Osteoblast (primary cell): Measurements from ENCODE around the gene GLYR1. TPM values are rescaled to one million over a fixed set of nuclear protein-coding genes. Genes with fewer than 3 reads are reported as not detected.

ENCODE experiments used
- DNase-seq: peaks from one replicate; pipeline ENCODE4 v3.0.0; 2011; ENCODE audit warnings: low spot score, mixed read lengths; ENCODE audit not compliant: insufficient read length; ENCODE audit errors: missing footprints
- H2AFZ ChIP-seq: 2 replicates; pipeline ENCODE4 v1.6.0; 2011; ENCODE audit warnings: mild to moderate bottlenecking, low read length
- H3K27ac ChIP-seq: 2 replicates; pipeline ENCODE4 v1.5.1; 2011; ENCODE audit warnings: mild to moderate bottlenecking, low read depth, low read length, moderate library complexity
- H3K27me3 ChIP-seq: 2 replicates; pipeline ENCODE4 v1.6.0; 2012; ENCODE audit warnings: mild to moderate bottlenecking, control low read depth, inconsistent platforms, low read length, moderate library complexity; ENCODE audit not compliant: insufficient read depth
- H3K36me3 ChIP-seq: 2 replicates; pipeline ENCODE4 v1.5.1; 2011; ENCODE audit warnings: mild to moderate bottlenecking, low read length, control low read depth, moderate library complexity; ENCODE audit not compliant: insufficient read depth
- H3K4me1 ChIP-seq: 2 replicates; pipeline ENCODE4 v1.5.1; 2011; ENCODE audit warnings: mild to moderate bottlenecking, low read length, control low read depth, moderate library complexity; ENCODE audit not compliant: insufficient read depth
- H3K4me2 ChIP-seq: 2 replicates; pipeline ENCODE4 v1.6.0; 2011; ENCODE audit warnings: mild to moderate bottlenecking, low read length; ENCODE audit not compliant: insufficient read depth
- H3K4me3 ChIP-seq: fragments of 200-600 bp; sonication (generic); 3 replicates; pipeline ENCODE4 v1.5.1; 2012; ENCODE audit warnings: mild to moderate bottlenecking, low read length, inconsistent platforms; ENCODE audit not compliant: insufficient read depth
- H3K79me2 ChIP-seq: 2 replicates; pipeline ENCODE4 v1.6.0; 2012; ENCODE audit warnings: mild to moderate bottlenecking, low read length, control low read depth, inconsistent platforms; ENCODE audit not compliant: insufficient read depth
- H3K9me3 ChIP-seq: 2 replicates; pipeline ENCODE4 v1.5.1; 2011; ENCODE audit warnings: low read depth, low read length, control low read depth
- H4K20me1 ChIP-seq: 2 replicates; pipeline ENCODE4 v1.6.0; 2012; ENCODE audit warnings: mild to moderate bottlenecking, low read length, control low read depth; ENCODE audit not compliant: insufficient read depth
- CTCF ChIP-seq: IDR thresholded peaks from 2 replicates; pipeline ENCODE4 v1.5.1; 2011; ENCODE audit warnings: mild to moderate bottlenecking, low read depth, low read length, moderate library complexity; ENCODE audit errors: extremely low read depth
- total RNA-seq: library from RNA; depleted of rRNA; stranded (reverse); fragments of >200 nt; gene quantifications from 2 replicates; pipeline ENCODE4 v1.2.3, GENCODE V29; 2012

GLYR1 gene
- total RNA-seq, 1 donor, result 48.1 TPM

GRCh38 chr16:4765511-4766474, 81.3 kb downstream of the GLYR1 start:
- Histone ChIP-seq H3K4me2 (peak overlapping the region; percentile 80), H2AFZ (peak overlapping the region; percentile 83), H3K4me1 (peaks cover 20% of the 10 kb centered on the region), H3K9me3 (no peaks in the 10 kb centered on the region), H3K27me3 (no peaks in the 10 kb centered on the region), H3K79me2 (peaks cover 34% of the 10 kb centered on the region), H3K27ac (peak overlapping the region; percentile 83), H4K20me1 (peaks cover 4% of the 10 kb centered on the region), H3K4me3 (peak overlapping the region; percentile 99), H3K36me3 (peaks cover 37% of the 10 kb centered on the region)
- TF ChIP-seq CTCF, result no peak
- peak; percentile 79 for DNase-seq

- Histone ChIP-seq H3K4me3 (no peak overlapping the region), H2AFZ (no peak overlapping the region), H3K4me2 (no peak overlapping the region), H3K36me3 (peaks cover 55% of the 10 kb centered on the region), H3K27ac (no peak overlapping the region), H3K27me3 (no peaks in the 10 kb centered on the region), H3K4me1 (peaks cover 16% of the 10 kb centered on the region), H3K9me3 (no peaks in the 10 kb centered on the region), H3K79me2 (peaks cover 34% of the 10 kb centered on the region), H4K20me1 (peaks cover 9% of the 10 kb centered on the region)
- peak; percentile 3 for DNase-seq
- no peak for TF ChIP-seq CTCF
Measured at GRCh38 chr16:4763791-4764190, 83.3 kb downstream of the GLYR1 start.

GRCh38 chr16:4762205-4762604, 84.9 kb downstream of the GLYR1 start:
- H4K20me1 ChIP-seq, result peaks cover 9% of the 10 kb centered on the region
- peak; percentile 29 for DNase-seq
- no peaks in the 10 kb centered on the region for H3K27me3 ChIP-seq
- peaks cover 67% of the 10 kb centered on the region for H3K36me3 ChIP-seq
- no peak overlapping the region for H3K27ac ChIP-seq
- H3K4me3 ChIP-seq, result no peak overlapping the region
- no peak overlapping the region for H3K4me2 ChIP-seq
- H3K79me2 ChIP-seq, result peaks cover 34% of the 10 kb centered on the region
- TF ChIP-seq CTCF, result no peak
- no peak overlapping the region for H2AFZ ChIP-seq
- H3K9me3 ChIP-seq, result no peaks in the 10 kb centered on the region
- peaks cover 8% of the 10 kb centered on the region for H3K4me1 ChIP-seq

GRCh38 chr16:4760221-4760910, 86.7 kb downstream of the GLYR1 start:
- TF ChIP-seq CTCF, result no peak
- H3K79me2 ChIP-seq, result peaks cover 21% of the 10 kb centered on the region
- no peaks in the 10 kb centered on the region for H3K4me1 ChIP-seq
- peaks cover 10% of the 10 kb centered on the region for H4K20me1 ChIP-seq
- H3K9me3 ChIP-seq, result peaks cover 3% of the 10 kb centered on the region
- no peak overlapping the region for H3K4me3 ChIP-seq
- no peak overlapping the region for H3K4me2 ChIP-seq
- H3K27me3 ChIP-seq, result no peaks in the 10 kb centered on the region
- peak; percentile 63 for DNase-seq
- no peak overlapping the region for H2AFZ ChIP-seq
- H3K27ac ChIP-seq, result no peak overlapping the region
- H3K36me3 ChIP-seq, result peaks cover 75% of the 10 kb centered on the region
